Nephron (organoid): ENCODE measurements around the gene GALNT6.

Source experiments
- H3K27ac Mint-ChIP-seq, 3 experiments: 2 replicates each; pipeline ENCODE4 v1.8.0; 2020; ENCODE audit warnings: mixed read lengths in 3 of 3, mild to moderate bottlenecking in 2 of 3, moderate library complexity in 1 of 3
- H3K27me3 Mint-ChIP-seq: 2 replicates; pipeline ENCODE4 v1.8.0; 2021; ENCODE audit warnings: low read depth, mild to moderate bottlenecking, moderate library complexity, mixed read lengths
- H3K36me3 Mint-ChIP-seq: 2 replicates; pipeline ENCODE4 v1.8.0; 2020; ENCODE audit warnings: low read depth, mixed read lengths
- H3K4me1 Mint-ChIP-seq: 2 replicates; pipeline ENCODE4 v1.8.0; 2020; ENCODE audit warnings: mixed read lengths
- H3K4me3 Mint-ChIP-seq, 3 experiments: 2 replicates each; pipeline ENCODE4 v1.8.0; 2020; ENCODE audit warnings: mild to moderate bottlenecking in 3 of 3, mixed read lengths in 3 of 3, moderate library complexity in 2 of 3
- H3K9me3 Mint-ChIP-seq: 2 replicates; pipeline ENCODE4 v1.8.0; 2020; ENCODE audit warnings: mixed read lengths
- CTCF ChIP-seq, 3 experiments: fragments of 200-600 bp; sonication (generic); IDR thresholded peaks; one replicate each; pipeline ENCODE4 v1.5.0; 2021; ENCODE audit warnings: antibody characterized with exemption in 3 of 3; ENCODE audit not compliant: unreplicated experiment in 3 of 3

The GALNT6 gene

GRCh38 chr12:51391283-51392123, at the start of gene GALNT6:
Gene GALNT6 (minus strand): TSS chr12:51391406. CDS start chr12:51379781, 11,625 bp downstream.
- Mint-ChIP-seq H3K27ac (peak within 1 kb of the TSS in 2 of 3 experiments; percentile 27 to 76), H3K9me3 (no peaks in the 10 kb centered on the region), H3K27me3 (peaks cover 84% of the 10 kb centered on the region), H3K4me1 (peaks cover 20% of the 10 kb centered on the region), H3K36me3 (no peaks in the 10 kb centered on the region), H3K4me3 (peak within 1 kb of the TSS; percentile 86 to 91 (median 89))
- TF ChIP-seq CTCF (IDR thresholded peaks at IDR 0.05; ENCODE audit: unreplicated experiment in 3 of 3): no peak

GRCh38 chr12:51439330-51439729, 48.1 kb upstream of the GALNT6 start:
- no peaks in the 10 kb centered on the region for H3K9me3 Mint-ChIP-seq
- H3K4me1 Mint-ChIP-seq: no peaks in the 10 kb centered on the region
- H3K27ac Mint-ChIP-seq: no peak overlapping the region
- H3K36me3 Mint-ChIP-seq: no peaks in the 10 kb centered on the region
- no peak for TF ChIP-seq CTCF (IDR thresholded peaks at IDR 0.05; ENCODE audit: unreplicated experiment in 3 of 3)
- no peak overlapping the region for H3K4me3 Mint-ChIP-seq
- H3K27me3 Mint-ChIP-seq: peaks cover 4% of the 10 kb centered on the region

DNA sequence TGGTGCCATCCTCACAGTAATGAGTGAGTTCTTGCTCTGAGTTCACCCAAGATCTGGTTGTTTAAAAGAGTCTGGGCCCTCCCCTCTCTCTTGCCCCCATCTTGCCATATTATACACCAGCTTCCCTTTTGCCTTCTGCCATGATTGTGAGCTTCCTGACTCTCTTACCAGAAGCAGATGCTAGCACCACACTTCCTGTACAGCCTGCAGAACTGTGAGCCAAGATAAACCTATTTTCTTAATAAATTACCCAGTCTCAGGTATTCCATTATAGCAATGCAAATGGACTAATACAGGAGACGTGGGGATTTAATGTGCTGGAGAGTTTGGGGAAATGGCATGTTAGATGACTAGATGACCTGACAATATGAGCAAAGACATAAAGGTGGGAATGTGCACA, 46.2 kb upstream of the GALNT6 start:
- TF ChIP-seq CTCF (IDR thresholded peaks at IDR 0.05; ENCODE audit: unreplicated experiment in 3 of 3): no peak
- no peak overlapping the region for H3K4me3 Mint-ChIP-seq
- no peak overlapping the region for H3K27ac Mint-ChIP-seq
- H3K4me1 Mint-ChIP-seq: no peaks in the 10 kb centered on the region
- peaks cover 4% of the 10 kb centered on the region for H3K27me3 Mint-ChIP-seq
- H3K9me3 Mint-ChIP-seq: no peaks in the 10 kb centered on the region
- no peaks in the 10 kb centered on the region for H3K36me3 Mint-ChIP-seq

GRCh38 chr12:51434305-51434704, 43.1 kb upstream of the GALNT6 start:
- TF ChIP-seq CTCF (IDR thresholded peaks at IDR 0.05; ENCODE audit: unreplicated experiment in 3 of 3): no peak
- Mint-ChIP-seq H3K4me1 (no peaks in the 10 kb centered on the region), H3K9me3 (no peaks in the 10 kb centered on the region), H3K36me3 (no peaks in the 10 kb centered on the region), H3K27me3 (peaks cover 5% of the 10 kb centered on the region), H3K4me3 (no peak overlapping the region), H3K27ac (no peak overlapping the region)

DNA sequence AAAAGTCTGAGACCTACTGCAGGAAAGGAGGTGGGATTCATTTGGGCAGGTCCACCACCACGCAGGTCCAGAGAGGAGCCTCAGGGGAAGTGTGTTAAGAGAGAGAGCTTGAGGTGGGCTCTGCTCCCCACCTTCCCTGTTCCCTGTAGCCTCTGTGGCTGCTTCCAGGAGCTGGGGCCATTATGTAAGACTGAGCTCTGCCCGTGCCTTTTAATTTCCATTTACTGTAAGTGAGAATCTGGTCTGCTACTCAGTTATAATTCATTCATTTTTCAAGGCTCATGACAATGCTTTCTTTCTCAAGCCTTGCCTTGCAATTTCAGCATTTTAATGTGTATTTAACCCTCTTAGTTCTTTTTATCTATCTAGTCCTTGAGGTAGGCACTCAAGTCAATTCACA, 41.7 kb upstream of the GALNT6 start:
- Mint-ChIP-seq H3K4me1 (no peaks in the 10 kb centered on the region), H3K27me3 (peaks cover 7% of the 10 kb centered on the region), H3K36me3 (no peaks in the 10 kb centered on the region), H3K27ac (no peak overlapping the region), H3K9me3 (no peaks in the 10 kb centered on the region), H3K4me3 (no peak overlapping the region)
- TF ChIP-seq CTCF (IDR thresholded peaks at IDR 0.05; ENCODE audit: unreplicated experiment in 3 of 3): no peak
